Measurements from ENCODE around the gene WDR82. TPM values are rescaled to one million over a fixed set of nuclear protein-coding genes. Genes with fewer than 3 reads are reported as not detected.

The WDR82 gene
- total and polyA plus RNA-seq, 2 experiments from 2014 or later, result 25.2 to 71.8 TPM

- H3K27me3 ChIP-seq (ENCODE audit: insufficient read depth), result no peaks in the 10 kb centered on the region
- Mint-ChIP-seq H3K27ac (no peak overlapping the region), H3K27me3 (ENCODE audit: insufficient read depth, low read depth, poor library complexity) (peaks cover 2% of the 10 kb centered on the region), H3K4me1 (no peaks in the 10 kb centered on the region), H3K4me3 (no peak overlapping the region), H3K9me3 (no peaks in the 10 kb centered on the region), H3K36me3 (ENCODE audit: low read depth) (peaks cover 91% of the 10 kb centered on the region)
- no peak overlapping the region for H3K4me2 ChIP-seq
- H4K20me1 ChIP-seq (replicated peaks; ENCODE audit: insufficient read depth), result peaks cover 53% of the 10 kb centered on the region
- ATAC-seq, result no peak
- peaks cover 84% of the 10 kb centered on the region for H3K79me2 ChIP-seq (replicated peaks; ENCODE audit: insufficient read depth)
- H2AFZ ChIP-seq, result no peak overlapping the region
- H3K36me3 ChIP-seq (ENCODE audit: insufficient read depth), result peaks cover 79% of the 10 kb centered on the region
- peaks cover 17% of the 10 kb centered on the region for H3F3A ChIP-seq (replicated peaks; ENCODE audit: low read depth)
- no peaks in the 10 kb centered on the region for H3K4me1 ChIP-seq (ENCODE audit: insufficient read depth)
- no peak overlapping the region for H3K4me3 ChIP-seq
- TF ChIP-seq CTCF (conservative IDR thresholded peaks at IDR 0.05; ENCODE audit: low read depth in 2 of 2), result peak; percentile 20 to 39; a peak in 2 of 4 replicates
- TF ChIP-seq CREB1 (CRISPR knock-in tag; IDR thresholded peaks at IDR 0.05; ENCODE audit: low read depth), result no peak
- H3K9me2 ChIP-seq (ENCODE audit: insufficient read depth), result no peaks in the 10 kb centered on the region
- no peak for DNase-seq (ENCODE audit: low spot score)
- H3K27ac ChIP-seq (ENCODE audit: low read depth), result no peak overlapping the region
These were observed 13.1 kb downstream of the WDR82 start for GRCh38 chr3:52265387-52265786.

- Histone ChIP-seq H3K4me2 (no peak overlapping the region), H3K4me1 (ENCODE audit: insufficient read depth) (no peaks in the 10 kb centered on the region), H3K79me2 (replicated peaks; ENCODE audit: insufficient read depth) (peaks cover 68% of the 10 kb centered on the region), H3K4me3 (no peak overlapping the region), H3K9me2 (ENCODE audit: insufficient read depth) (no peaks in the 10 kb centered on the region), H4K20me1 (replicated peaks; ENCODE audit: insufficient read depth) (peaks cover 52% of the 10 kb centered on the region), H3K27me3 (ENCODE audit: insufficient read depth) (no peaks in the 10 kb centered on the region), H2AFZ (no peak overlapping the region), H3F3A (replicated peaks; ENCODE audit: low read depth) (peaks cover 21% of the 10 kb centered on the region), H3K36me3 (ENCODE audit: insufficient read depth) (peaks cover 82% of the 10 kb centered on the region), H3K27ac (ENCODE audit: low read depth) (no peak overlapping the region)
- Mint-ChIP-seq H3K9me3 (no peaks in the 10 kb centered on the region), H3K4me1 (no peaks in the 10 kb centered on the region), H3K27me3 (ENCODE audit: insufficient read depth, low read depth, poor library complexity) (peaks cover 3% of the 10 kb centered on the region), H3K36me3 (ENCODE audit: low read depth) (peaks cover 97% of the 10 kb centered on the region), H3K4me3 (no peak overlapping the region), H3K27ac (no peak overlapping the region)
- no peak for ATAC-seq
- DNase-seq (ENCODE audit: low spot score), result no peak
- TF ChIP-seq CREB1 (CRISPR knock-in tag; IDR thresholded peaks at IDR 0.05; ENCODE audit: low read depth), result no peak
- no peak for TF ChIP-seq STAT1 (IDR thresholded peaks at IDR 0.05; ENCODE audit: unreplicated experiment)
- no peak for TF ChIP-seq ZNF114 (CRISPR knock-in tag; IDR thresholded peaks at IDR 0.05)
These were observed 16.0 kb downstream of the WDR82 start for GRCh38 chr3:52262447-52262846.

- Mint-ChIP-seq H3K27ac (no peak overlapping the region), H3K4me3 (no peak overlapping the region), H3K36me3 (ENCODE audit: low read depth) (peaks cover 98% of the 10 kb centered on the region), H3K27me3 (ENCODE audit: insufficient read depth, low read depth, poor library complexity) (peaks cover 1% of the 10 kb centered on the region), H3K4me1 (no peaks in the 10 kb centered on the region), H3K9me3 (no peaks in the 10 kb centered on the region)
- no peak overlapping the region for H3K4me2 ChIP-seq
- DNase-seq (ENCODE audit: low spot score), result no peak
- H3F3A ChIP-seq (replicated peaks; ENCODE audit: low read depth), result peaks cover 19% of the 10 kb centered on the region
- no peak overlapping the region for H3K4me3 ChIP-seq
- ATAC-seq, result no peak
- peaks cover 41% of the 10 kb centered on the region for H3K79me2 ChIP-seq (replicated peaks; ENCODE audit: insufficient read depth)
- H3K4me1 ChIP-seq (ENCODE audit: insufficient read depth), result no peaks in the 10 kb centered on the region
- H3K27ac ChIP-seq (ENCODE audit: low read depth), result no peak overlapping the region
- no peak overlapping the region for H2AFZ ChIP-seq
- peaks cover 45% of the 10 kb centered on the region for H4K20me1 ChIP-seq (replicated peaks; ENCODE audit: insufficient read depth)
- no peaks in the 10 kb centered on the region for H3K9me2 ChIP-seq (ENCODE audit: insufficient read depth)
- no peaks in the 10 kb centered on the region for H3K27me3 ChIP-seq (ENCODE audit: insufficient read depth)
- H3K36me3 ChIP-seq (ENCODE audit: insufficient read depth), result peaks cover 85% of the 10 kb centered on the region
- TF ChIP-seq CTCF (conservative IDR thresholded peaks at IDR 0.05; ENCODE audit: low read depth in 2 of 2), result no peak
- no peak for TF ChIP-seq ETS1 (IDR thresholded peaks at IDR 0.05)
- TF ChIP-seq POLR2AphosphoS5 (IDR thresholded peaks at IDR 0.05; ENCODE audit: low read depth), result no peak
- no peak for TF ChIP-seq CREB1 (CRISPR knock-in tag; IDR thresholded peaks at IDR 0.05; ENCODE audit: low read depth)
- TF ChIP-seq EZH2phosphoT487 (IDR thresholded peaks at IDR 0.05; ENCODE audit: unreplicated experiment), result no peak
- TF ChIP-seq NANOG (IDR thresholded peaks at IDR 0.05; ENCODE audit: borderline replicate concordance), result no peak
These were observed 19.0 kb downstream of the WDR82 start for GRCh38 chr3:52259448-52259847.

Measured in GM23338 (cell line).